Measurements from ENCODE around the gene RAB31. TPM values are rescaled to one million over a fixed set of nuclear protein-coding genes. Genes with fewer than 3 reads are reported as not detected.

Gene RAB31
- total RNA-seq, 2 donors from 2014 or later, result 4.3 to 8.0 TPM

DNA sequence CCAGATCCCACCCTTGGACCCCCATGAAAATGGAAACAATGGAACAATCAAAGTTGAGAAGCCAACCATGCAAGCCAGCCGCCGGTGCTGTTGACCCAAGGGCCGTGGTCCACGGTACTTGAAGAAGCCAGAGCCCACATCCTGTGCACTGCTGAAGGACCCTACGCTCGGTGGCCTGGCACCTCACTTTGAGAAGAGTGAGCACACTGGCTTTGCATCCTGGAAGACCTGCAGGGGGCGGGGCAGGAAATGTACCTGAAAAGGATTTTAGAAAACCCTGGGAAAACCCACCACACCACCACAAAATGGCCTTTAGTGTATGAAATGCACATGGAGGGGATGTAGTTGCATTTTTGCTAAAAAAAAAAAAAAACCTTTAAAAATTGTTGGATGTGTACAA, 151.1 kb downstream of the RAB31 start:
- no peak for DNase-seq
- no peak for TF ChIP-seq POLR2A (IDR thresholded peaks at IDR 0.05)
- TF ChIP-seq, protein P1, sequence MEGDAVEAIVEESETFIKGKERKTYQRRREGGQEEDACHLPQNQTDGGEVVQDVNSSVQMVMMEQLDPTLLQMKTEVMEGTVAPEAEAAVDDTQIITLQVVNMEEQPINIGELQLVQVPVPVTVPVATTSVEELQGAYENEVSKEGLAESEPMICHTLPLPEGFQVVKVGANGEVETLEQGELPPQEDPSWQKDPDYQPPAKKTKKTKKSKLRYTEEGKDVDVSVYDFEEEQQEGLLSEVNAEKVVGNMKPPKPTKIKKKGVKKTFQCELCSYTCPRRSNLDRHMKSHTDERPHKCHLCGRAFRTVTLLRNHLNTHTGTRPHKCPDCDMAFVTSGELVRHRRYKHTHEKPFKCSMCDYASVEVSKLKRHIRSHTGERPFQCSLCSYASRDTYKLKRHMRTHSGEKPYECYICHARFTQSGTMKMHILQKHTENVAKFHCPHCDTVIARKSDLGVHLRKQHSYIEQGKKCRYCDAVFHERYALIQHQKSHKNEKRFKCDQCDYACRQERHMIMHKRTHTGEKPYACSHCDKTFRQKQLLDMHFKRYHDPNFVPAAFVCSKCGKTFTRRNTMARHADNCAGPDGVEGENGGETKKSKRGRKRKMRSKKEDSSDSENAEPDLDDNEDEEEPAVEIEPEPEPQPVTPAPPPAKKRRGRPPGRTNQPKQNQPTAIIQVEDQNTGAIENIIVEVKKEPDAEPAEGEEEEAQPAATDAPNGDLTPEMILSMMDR (IDR thresholded peaks at IDR 0.05), result no peak
- Histone ChIP-seq H3K4me3 (no peak overlapping the region), H3K27me3 (no peaks in the 10 kb centered on the region), H3K27ac (no peak overlapping the region), H3K4me1 (peaks cover 27% of the 10 kb centered on the region), H3K9me3 (no peaks in the 10 kb centered on the region), H3K36me3 (replicated peaks in 1 of 2; ENCODE audit: insufficient read depth in 1 of 2, low read depth in 2 of 2) (no peaks in the 10 kb centered on the region)
- intact Hi-C loops (cut with DNase I), result no loop called here
- WGBS, 2 donors, result 92 to 93% methylated on average over 7 of the region's 7 CpGs
- ATAC-seq, result no peak

DNA sequence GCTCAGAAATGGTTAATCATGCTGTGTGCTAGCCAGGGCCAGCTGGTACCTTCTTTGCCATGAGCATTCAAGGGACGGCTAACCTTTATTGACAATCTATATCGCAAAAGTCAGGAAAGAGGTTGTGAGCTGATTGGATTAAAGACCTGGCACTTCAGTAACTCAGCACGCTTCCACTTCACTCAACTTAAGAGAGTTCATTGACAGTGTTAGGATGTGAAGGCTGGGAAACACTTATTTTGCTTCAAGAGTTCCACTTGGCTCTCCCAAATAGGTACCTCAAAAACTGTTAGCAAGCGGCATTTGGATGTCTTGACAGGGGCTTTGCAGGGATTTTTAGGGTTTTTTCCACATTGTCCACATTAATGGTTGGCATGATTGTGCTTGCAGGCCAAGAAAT, 152.6 kb downstream of the RAB31 start:
- ATAC-seq (no peak), DNase-seq (no peak)
- WGBS, 2 donors, result 51 to 71% methylated on average over 4 of the region's 4 CpGs
- TF ChIP-seq, protein P1 (IDR thresholded peaks at IDR 0.05), result no peak
- no peak for TF ChIP-seq POLR2A (IDR thresholded peaks at IDR 0.05)
- intact Hi-C loops (cut with DNase I), result no loop called here
- no peaks in the 10 kb centered on the region for H3K36me3 ChIP-seq (replicated peaks in 1 of 2; ENCODE audit: insufficient read depth in 1 of 2, low read depth in 2 of 2)
- H3K9me3 ChIP-seq, result peaks cover 0 to 2% (median 0%) of the 10 kb centered on the region in 3 donors
- H3K27ac ChIP-seq, result no peak overlapping the region
- H3K4me3 ChIP-seq, result no peak overlapping the region
- peaks cover 16% of the 10 kb centered on the region for H3K4me1 ChIP-seq
- H3K27me3 ChIP-seq, result no peaks in the 10 kb centered on the region

DNA sequence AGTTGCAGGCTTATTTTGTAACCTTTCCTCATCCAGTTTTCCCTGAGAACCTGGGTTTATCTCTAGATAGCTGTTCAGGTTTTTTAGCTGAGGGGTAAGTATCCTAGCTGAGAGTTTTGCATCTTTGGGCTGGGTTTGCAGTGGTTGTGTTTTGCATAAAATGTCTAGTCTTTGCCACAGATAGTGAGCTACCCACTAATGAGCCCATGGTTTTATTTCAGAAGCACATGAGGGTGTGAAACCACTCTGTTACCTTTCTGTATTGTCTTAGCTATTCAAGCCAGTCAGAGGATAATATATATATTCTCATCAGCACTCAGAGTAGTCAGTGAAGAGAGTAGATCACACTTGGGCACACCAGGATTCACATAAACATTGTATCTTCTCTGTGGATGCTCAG, 153.1 kb downstream of the RAB31 start:
- Histone ChIP-seq H3K4me3 (no peak overlapping the region), H3K27me3 (no peaks in the 10 kb centered on the region), H3K36me3 (replicated peaks in 1 of 2; ENCODE audit: insufficient read depth in 1 of 2, low read depth in 2 of 2) (no peaks in the 10 kb centered on the region), H3K9me3 (peaks cover 0 to 5% (median 0%) of the 10 kb centered on the region in 3 donors), H3K4me1 (peaks cover 12% of the 10 kb centered on the region), H3K27ac (no peak overlapping the region)
- TF ChIP-seq, protein P1 (IDR thresholded peaks at IDR 0.05), result no peak
- DNase-seq, result no peak
- ATAC-seq, result no peak
- intact Hi-C loops (cut with DNase I), result no loop called here

DNA sequence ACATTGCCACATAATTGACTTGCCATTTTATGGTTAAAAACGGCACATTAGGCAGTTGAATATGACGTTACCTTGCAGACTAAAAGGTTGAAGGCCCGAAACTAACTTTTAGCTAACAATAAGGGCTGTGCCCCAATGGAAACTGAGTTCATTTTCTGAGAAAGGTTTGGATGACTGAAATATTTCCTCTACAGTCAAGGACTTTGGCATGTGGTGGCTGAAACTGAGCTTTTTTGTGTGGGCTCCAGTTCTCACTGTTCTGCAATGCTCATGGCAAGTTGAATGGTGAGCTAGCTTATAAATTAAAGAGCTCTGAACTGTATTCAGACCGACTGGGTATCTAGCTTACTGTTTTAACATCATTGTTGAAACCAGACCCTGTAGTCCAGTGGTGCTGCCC, 153.8 kb downstream of the RAB31 start:
- no peaks in the 10 kb centered on the region for H3K36me3 ChIP-seq (replicated peaks in 1 of 2; ENCODE audit: insufficient read depth in 1 of 2, low read depth in 2 of 2)
- WGBS, 2 donors, result 67 to 73% methylated on average over 4 of the region's 4 CpGs
- TF ChIP-seq, protein P1 (IDR thresholded peaks at IDR 0.05), result no peak
- no peak for TF ChIP-seq POLR2A (IDR thresholded peaks at IDR 0.05)
- ATAC-seq, result no peak
- H3K9me3 ChIP-seq, result peaks cover 0 to 5% (median 0%) of the 10 kb centered on the region in 3 donors
- H3K4me3 ChIP-seq, result no peak overlapping the region
- H3K4me1 ChIP-seq, result peaks cover 4% of the 10 kb centered on the region
- H3K27me3 ChIP-seq, result no peaks in the 10 kb centered on the region
- intact Hi-C loops (cut with DNase I), result no loop called here
- no peak for DNase-seq
- H3K27ac ChIP-seq, result no peak overlapping the region

DNA sequence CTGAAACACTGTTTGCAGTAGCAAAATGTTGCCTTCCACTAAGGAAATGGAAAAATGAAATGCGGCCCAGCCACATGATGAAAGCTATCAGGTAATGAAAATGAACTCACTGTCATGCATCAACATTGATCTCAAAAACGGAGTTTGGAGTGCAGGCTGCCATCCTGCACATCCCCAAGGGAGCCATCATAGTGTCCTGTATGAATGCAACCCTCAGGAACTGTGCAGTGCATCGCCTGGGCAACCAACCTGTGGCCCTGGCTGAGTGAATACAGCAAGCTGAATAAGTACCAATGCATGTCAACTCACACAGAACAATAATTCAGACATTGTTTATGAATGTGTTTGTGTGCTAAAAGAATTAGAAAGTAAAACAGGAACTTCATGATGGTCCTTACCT, 154.6 kb downstream of the RAB31 start:
- 56 to 67% methylated on average over 3 of the region's 3 CpGs for WGBS, 2 donors
- TF ChIP-seq, protein P1 (IDR thresholded peaks at IDR 0.05), result no peak
- no peak for TF ChIP-seq POLR2A (IDR thresholded peaks at IDR 0.05)
- Histone ChIP-seq H3K4me1 (no peaks in the 10 kb centered on the region), H3K4me3 (no peak overlapping the region), H3K27ac (no peak overlapping the region), H3K27me3 (no peaks in the 10 kb centered on the region), H3K9me3 (peaks cover 0 to 5% (median 0%) of the 10 kb centered on the region in 3 donors), H3K36me3 (replicated peaks in 1 of 2; ENCODE audit: insufficient read depth in 1 of 2, low read depth in 2 of 2) (no peaks in the 10 kb centered on the region)
- DNase-seq (no peak), ATAC-seq (no peak)
- intact Hi-C loops (cut with DNase I), result no loop called here
